B cell (primary cell): Measurements from ENCODE around the gene FCRL6. TPM values are rescaled to one million over a fixed set of nuclear protein-coding genes. Genes with fewer than 3 reads are reported as not detected.

ENCODE experiments used
- ATAC-seq: fragments of 200-7000 bp; cut with Tn5 transposase; one replicate; pipeline ENCODE4 v1.10.0; 2021; ENCODE audit warnings: low read depth, mild to moderate bottlenecking, moderate number of reproducible peaks, moderate library complexity
- CTCF ChIA-PET: fragments of 350-600 bp; sonication (Branson Sonifier 250); formaldehyde crosslinking; loops from one replicate; lab custom pipeline; 2021; ENCODE audit warnings: antibody characterized with exemption, inconsistent platforms; lab: Charles Lee
- POLR2A ChIA-PET: fragments of 350-600 bp; sonication (Branson Sonifier 250); formaldehyde crosslinking; loops from one replicate; lab custom pipeline; 2021; ENCODE audit warnings: antibody characterized with exemption; lab: Charles Lee
- DNase-seq: peaks from one replicate; pipeline ENCODE4 v3.0.0; 2013
- H2AFZ ChIP-seq: 2 replicates; pipeline ENCODE4 v1.6.1; 2012; ENCODE audit warnings: mild to moderate bottlenecking, low read depth, low read length; ENCODE audit not compliant: insufficient read depth, poor library complexity, severe bottlenecking
- H3K27ac ChIP-seq, 2 donors: 1 replicate in 1 of 2; 2 replicates in 1 of 2; pipeline ENCODE4 v1.5.1; 2012 to 2013; ENCODE audit warnings: low read length in 2 of 2, mild to moderate bottlenecking in 2 of 2, moderate library complexity in 1 of 2
- H3K27me3 ChIP-seq, 4 experiments: fragments of 200-600 bp in 1 of 4; sonication (generic) in 1 of 4; replicated peaks in 1 of 4; 1 replicate in 2 of 4; 2 replicates in 2 of 4; pipeline versions ENCODE4 v1.6.1 to v1.7.0; 2013 to 2016; ENCODE audit warnings: low read length in 3 of 4, mild to moderate bottlenecking in 2 of 4, mixed read lengths in 1 of 4, moderate library complexity in 1 of 4; ENCODE audit not compliant: insufficient read depth in 4 of 4, control insufficient read depth in 3 of 4; ENCODE audit errors: control extremely low read depth in 1 of 4
- H3K36me3 ChIP-seq, 2 experiments: replicated peaks in 1 of 2; 1 replicate in 1 of 2; 2 replicates in 1 of 2; pipeline versions ENCODE4 v1.6.1 to v1.7.1; 2013; ENCODE audit warnings: low read length in 1 of 2; ENCODE audit not compliant: insufficient read depth in 2 of 2, control insufficient read depth in 1 of 2; ENCODE audit errors: control extremely low read depth in 1 of 2, extremely low read depth in 1 of 2
- H3K4me1 ChIP-seq, 2 donors: fragments of 200-600 bp in 1 of 2; sonication (generic) in 1 of 2; 1 replicate in 1 of 2; 2 replicates in 1 of 2; pipeline versions ENCODE4 v1.5.1 to v1.6.1; 2013 to 2017; ENCODE audit warnings: low read length in 2 of 2; ENCODE audit not compliant: control insufficient read depth in 2 of 2, insufficient read depth in 2 of 2
- H3K4me2 ChIP-seq: replicated peaks from 2 replicates; pipeline ENCODE3; 2012; ENCODE audit warnings: mild to moderate bottlenecking, low read depth, low read length; ENCODE audit not compliant: poor library complexity, severe bottlenecking
- H3K4me3 ChIP-seq, 5 experiments: fragments of 200-600 bp in 1 of 5; sonication (generic) in 1 of 5; 1 replicate in 3 of 5; 2 replicates in 2 of 5; pipeline versions ENCODE4 v1.5.1 to v1.7.0; 2011 to 2016; ENCODE audit warnings: low read length in 4 of 5, mild to moderate bottlenecking in 4 of 5, low read depth in 2 of 5, control low read depth in 1 of 5, moderate library complexity in 1 of 5; ENCODE audit not compliant: insufficient read depth in 1 of 5; ENCODE audit errors: control extremely low read depth in 1 of 5, extremely low read depth in 1 of 5
- H3K79me2 ChIP-seq: fragments of 200-600 bp; sonication (generic); one replicate; pipeline ENCODE4 v1.6.0; 2016; ENCODE audit warnings: low read length; ENCODE audit not compliant: control insufficient read depth, insufficient read depth
- H3K9ac ChIP-seq: fragments of 200-600 bp; sonication (generic); 2 replicates; pipeline ENCODE4 v1.6.1; 2017; ENCODE audit warnings: mild to moderate bottlenecking, low read length, moderate library complexity
- H3K9me3 ChIP-seq, 3 donors: one replicate each; pipeline versions ENCODE4 v1.6.1 to v1.7.1; 2013; ENCODE audit warnings: low read length in 2 of 3; ENCODE audit not compliant: control insufficient read depth in 2 of 3, insufficient read depth in 1 of 3; ENCODE audit errors: control extremely low read depth in 1 of 3
- H4K20me1 ChIP-seq: 2 replicates; pipeline ENCODE4 v1.6.0; 2012; ENCODE audit warnings: mild to moderate bottlenecking, low read length; ENCODE audit not compliant: insufficient read depth, control insufficient read depth, poor library complexity, severe bottlenecking
- H3K27ac Mint-ChIP-seq: one replicate; pipeline ENCODE4 v1.8.0; 2021; ENCODE audit warnings: mixed read lengths
- H3K27me3 Mint-ChIP-seq: one replicate; pipeline ENCODE4 v1.8.0; 2021; ENCODE audit warnings: mixed read lengths
- H3K4me1 Mint-ChIP-seq: one replicate; pipeline ENCODE4 v1.8.0; 2021; ENCODE audit warnings: mixed read lengths
- H3K4me3 Mint-ChIP-seq: one replicate; pipeline ENCODE4 v1.8.0; 2021; ENCODE audit warnings: mixed read lengths
- H3K9me3 Mint-ChIP-seq: one replicate; pipeline ENCODE4 v1.8.0; 2022; ENCODE audit warnings: mixed read lengths; ENCODE audit not compliant: insufficient read depth
- CTCF ChIP-seq: fragments of 200-600 bp; IDR thresholded peaks from one replicate; pipeline ENCODE4 v1.8.0; 2022; ENCODE audit warnings: antibody characterized with exemption, mild to moderate bottlenecking
- EZH2 ChIP-seq: IDR thresholded peaks from 2 replicates; pipeline ENCODE4 v1.6.1; 2012; ENCODE audit warnings: borderline replicate concordance, low read depth, mild to moderate bottlenecking, moderate library complexity, low read length; ENCODE audit not compliant: insufficient read depth, poor library complexity, severe bottlenecking
- WGBS: methylation state at CpG from one replicate; pipeline ENCODE4 v1.1.5; 2013; ENCODE audit warnings: missing lambda C conversion rate; ENCODE audit not compliant: insufficient coverage; 5-methylcytosine and 5-hydroxymethylcytosine counted together
- intact Hi-C: fragments of 100-400 bp; cut with micrococcal nuclease; formaldehyde crosslinking; loops from one replicate; pipeline ENCODE4 v1.10.0; 2022
- polyA plus RNA-seq: library from polyadenylated mRNA; depleted of rRNA; stranded (reverse); fragments of >200 nt; gene quantifications from 2 replicates; pipeline ENCODE4 v1.2.3, GENCODE V29; 2012
- total RNA-seq, 2 donors: library from RNA; stranded (reverse); fragments of 120-200 nt in 1 of 2; gene quantifications; 1 replicate in 1 of 2; 2 replicates in 1 of 2; pipeline versions ENCODE4 v1.2.3 to v1.2.4, GENCODE V29; 2013 to 2022

FCRL6 gene
- total and polyA plus RNA-seq, 2 donors (not counting 1 experiment from before 2014, with no cell fraction given): 0.81 TPM; not detected in 1

- no peaks in the 10 kb centered on the region for H3K9me3 Mint-ChIP-seq
These were observed 57.7 kb downstream of the FCRL6 start for GRCh38 chr1:159859767-159860322.

More at GRCh38 chr1:159859767-159860322, 57.7 kb downstream of the FCRL6 start:
- Histone ChIP-seq H3K27ac (no peak overlapping the region), H3K27me3 (peaks cover 0 to 16% (median 0%) of the 10 kb centered on the region in 4 experiments), H3K9me3 (no peaks in the 10 kb centered on the region), H3K79me2 (no peaks in the 10 kb centered on the region), H3K4me2 (no peak overlapping the region), H3K4me3 (no peak overlapping the region), H4K20me1 (no peaks in the 10 kb centered on the region), H3K4me1 (peaks cover 5% of the 10 kb centered on the region in 2 donors), H2AFZ (no peak overlapping the region), H3K36me3 (no peaks in the 10 kb centered on the region), H3K9ac (no peak overlapping the region)
- Mint-ChIP-seq H3K27me3 (peaks cover 16% of the 10 kb centered on the region), H3K4me3 (no peak overlapping the region), H3K4me1 (peaks cover 4% of the 10 kb centered on the region), H3K27ac (no peak overlapping the region)
- ChIA-PET CTCF (interaction anchor here (1.0 to 1.4 kb wide), 3 partner anchors 9 to 31 kb away, joined by 3 to 5 read pairs (median 4); no protein-coding TSS in a partner anchor), POLR2A (interaction anchor here (0.9 kb wide), 1 partner anchor 52 kb away, joined by 3 read pairs; no protein-coding TSS in a partner anchor)
- TF ChIP-seq EZH2 (no peak), CTCF (no peak)
- 87% methylated on average over 7 of the region's 7 CpGs for WGBS
- DNase-seq: no peak
- ATAC-seq: no peak
- intact Hi-C loops: no loop called here
